AG09319 (cell line): Measurements from ENCODE around the gene CDC25C.
A peak's percentile ranks its signal among the peaks of the same experiment; 100 is the strongest.
"Not testable (repeated sequence)": the region's sequence is repeated elsewhere in the genome, so short reads cannot be mapped to it uniquely, and the experiment has no call there.

ENCODE experiments used
- DNase-seq: peaks from one replicate; pipeline ENCODE4 v3.0.0-alpha.2; 2010; ENCODE audit warnings: low read depth; ENCODE audit errors: extremely low read depth
- CTCF ChIP-seq: IDR thresholded peaks from 2 replicates; pipeline ENCODE4 v1.5.1; 2011; ENCODE audit warnings: low read depth, mild to moderate bottlenecking, inconsistent platforms, low read length, moderate library complexity

CDC25C gene

GRCh38 chr5:138336952-138337684 lies 5.5 kb upstream of the CDC25C start:
- TF ChIP-seq CTCF = no peak

GRCh38 chr5:138334867-138335447 lies 3.4 kb upstream of the CDC25C start:
- DNase-seq = no peak
- TF ChIP-seq CTCF = no peak

More at GRCh38 chr5:138336952-138337684, 5.5 kb upstream of the CDC25C start:
- DNase-seq = peak; percentile 48

- no peak for TF ChIP-seq CTCF
- DNase-seq = no peak
Observed at GRCh38 chr5:138330813-138331448, 673 bp downstream of the CDC25C start.

- not testable (repeated sequence) for DNase-seq
Observed at GRCh38 chr5:138318211-138318610, 13.4 kb downstream of the CDC25C start.

GRCh38 chr5:138316355-138316754 lies 15.2 kb downstream of the CDC25C start:
- no peak for DNase-seq
- no peak for TF ChIP-seq CTCF

- DNase-seq = no peak
- no peak for TF ChIP-seq CTCF
Observed at GRCh38 chr5:138315751-138316278, 15.8 kb downstream of the CDC25C start.

- no peak for TF ChIP-seq CTCF
- DNase-seq = no peak
Observed at GRCh38 chr5:138305797-138306196, 25.8 kb downstream of the CDC25C start.
